Transverse colon (tissue), 3 donors: ENCODE results near the gene C6orf120.

Source experiments
- POLR2A ChIP-seq: fragments of 450-650 bp; IDR thresholded peaks from one replicate; pipeline ENCODE4 v1.6.1; 2016; ENCODE audit warnings: antibody characterized with exemption, mild to moderate bottlenecking, moderate library complexity
- TF ChIP-seq, protein P1 (sequence below), 5 experiments: fragments of 200-600 bp in 3 of 5; fragments of 450-650 bp in 2 of 5; sonication (generic) in 3 of 5; IDR thresholded peaks; 1 replicate in 2 of 5; 2 replicates in 3 of 5; pipeline ENCODE4 v1.5.1; 2016 to 2017; ENCODE audit warnings: antibody characterized with exemption in 5 of 5, inconsistent platforms in 3 of 5, mild to moderate bottlenecking in 2 of 5, moderate library complexity in 1 of 5

DNA sequence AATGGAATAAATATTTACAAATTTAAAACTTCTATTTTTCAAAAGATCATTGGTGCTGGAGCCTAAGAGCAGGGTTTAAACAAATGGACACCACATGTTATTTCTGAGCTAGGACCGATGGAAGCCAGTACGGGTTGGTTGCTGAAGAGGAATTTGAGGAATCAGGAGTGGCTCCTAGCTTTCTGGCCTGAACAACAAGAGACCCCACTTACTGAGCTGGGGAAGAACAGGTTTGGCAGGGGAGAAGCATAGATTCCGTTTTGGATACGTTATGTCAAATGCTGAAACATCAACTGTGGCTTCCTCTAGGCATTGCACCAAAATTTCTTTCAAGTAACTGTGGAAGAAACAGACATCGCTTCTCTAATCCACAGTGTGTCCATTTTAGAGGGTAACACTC lies 6.8 kb upstream of the C6orf120 start:
- TF ChIP-seq POLR2A: no peak
- TF ChIP-seq, protein P1, sequence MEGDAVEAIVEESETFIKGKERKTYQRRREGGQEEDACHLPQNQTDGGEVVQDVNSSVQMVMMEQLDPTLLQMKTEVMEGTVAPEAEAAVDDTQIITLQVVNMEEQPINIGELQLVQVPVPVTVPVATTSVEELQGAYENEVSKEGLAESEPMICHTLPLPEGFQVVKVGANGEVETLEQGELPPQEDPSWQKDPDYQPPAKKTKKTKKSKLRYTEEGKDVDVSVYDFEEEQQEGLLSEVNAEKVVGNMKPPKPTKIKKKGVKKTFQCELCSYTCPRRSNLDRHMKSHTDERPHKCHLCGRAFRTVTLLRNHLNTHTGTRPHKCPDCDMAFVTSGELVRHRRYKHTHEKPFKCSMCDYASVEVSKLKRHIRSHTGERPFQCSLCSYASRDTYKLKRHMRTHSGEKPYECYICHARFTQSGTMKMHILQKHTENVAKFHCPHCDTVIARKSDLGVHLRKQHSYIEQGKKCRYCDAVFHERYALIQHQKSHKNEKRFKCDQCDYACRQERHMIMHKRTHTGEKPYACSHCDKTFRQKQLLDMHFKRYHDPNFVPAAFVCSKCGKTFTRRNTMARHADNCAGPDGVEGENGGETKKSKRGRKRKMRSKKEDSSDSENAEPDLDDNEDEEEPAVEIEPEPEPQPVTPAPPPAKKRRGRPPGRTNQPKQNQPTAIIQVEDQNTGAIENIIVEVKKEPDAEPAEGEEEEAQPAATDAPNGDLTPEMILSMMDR (IDR thresholded peaks at IDR 0.05): no peak
